Loucy (cell line): ENCODE results near the gene HSPA2.

Source experiments
- EZH2phosphoT487 ChIP-seq: fragments of 200-600 bp; IDR thresholded peaks from 2 replicates; pipeline ENCODE4 v1.6.1; 2018; ENCODE audit warnings: antibody characterized with exemption, mild to moderate bottlenecking, moderate library complexity, borderline replicate concordance
- TF ChIP-seq, protein P1 (sequence below): fragments of 200-600 bp; sonication (generic); conservative IDR thresholded peaks from 2 replicates; pipeline ENCODE4 v1.5.1; 2014; ENCODE audit warnings: mild to moderate bottlenecking, antibody characterized with exemption, low read length

DNA sequence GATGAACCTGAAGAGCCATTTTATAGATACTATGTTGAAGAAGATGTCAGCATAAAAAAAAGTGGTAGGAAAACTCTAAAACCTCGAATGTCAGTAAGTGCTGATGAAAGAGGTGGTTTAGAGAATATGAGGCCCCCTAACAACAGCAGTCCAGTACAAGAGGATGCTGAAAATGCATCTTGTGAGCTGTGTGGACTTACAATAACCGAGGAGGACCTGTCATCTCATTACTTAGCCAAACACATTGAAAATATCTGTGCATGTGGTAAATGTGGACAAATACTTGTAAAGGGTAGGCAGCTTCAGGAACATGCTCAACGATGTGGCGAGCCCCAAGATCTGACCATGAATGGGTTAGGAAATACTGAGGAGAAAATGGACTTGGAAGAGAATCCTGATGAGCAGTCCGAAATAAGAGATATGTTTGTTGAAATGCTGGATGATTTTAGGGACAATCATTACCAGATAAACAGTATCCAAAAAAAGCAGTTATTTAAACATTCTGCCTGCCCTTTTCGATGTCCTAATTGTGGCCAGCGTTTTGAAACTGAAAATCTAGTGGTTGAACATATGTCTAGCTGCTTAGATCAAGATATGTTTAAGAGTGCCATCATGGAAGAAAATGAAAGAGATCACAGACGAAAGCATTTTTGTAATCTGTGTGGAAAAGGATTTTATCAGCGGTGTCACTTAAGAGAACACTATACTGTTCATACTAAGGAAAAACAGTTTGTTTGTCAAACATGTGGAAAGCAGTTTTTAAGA lies 17.8 kb upstream of the HSPA2 start:
- TF ChIP-seq, protein P1, sequence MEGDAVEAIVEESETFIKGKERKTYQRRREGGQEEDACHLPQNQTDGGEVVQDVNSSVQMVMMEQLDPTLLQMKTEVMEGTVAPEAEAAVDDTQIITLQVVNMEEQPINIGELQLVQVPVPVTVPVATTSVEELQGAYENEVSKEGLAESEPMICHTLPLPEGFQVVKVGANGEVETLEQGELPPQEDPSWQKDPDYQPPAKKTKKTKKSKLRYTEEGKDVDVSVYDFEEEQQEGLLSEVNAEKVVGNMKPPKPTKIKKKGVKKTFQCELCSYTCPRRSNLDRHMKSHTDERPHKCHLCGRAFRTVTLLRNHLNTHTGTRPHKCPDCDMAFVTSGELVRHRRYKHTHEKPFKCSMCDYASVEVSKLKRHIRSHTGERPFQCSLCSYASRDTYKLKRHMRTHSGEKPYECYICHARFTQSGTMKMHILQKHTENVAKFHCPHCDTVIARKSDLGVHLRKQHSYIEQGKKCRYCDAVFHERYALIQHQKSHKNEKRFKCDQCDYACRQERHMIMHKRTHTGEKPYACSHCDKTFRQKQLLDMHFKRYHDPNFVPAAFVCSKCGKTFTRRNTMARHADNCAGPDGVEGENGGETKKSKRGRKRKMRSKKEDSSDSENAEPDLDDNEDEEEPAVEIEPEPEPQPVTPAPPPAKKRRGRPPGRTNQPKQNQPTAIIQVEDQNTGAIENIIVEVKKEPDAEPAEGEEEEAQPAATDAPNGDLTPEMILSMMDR = no peak
- no peak for TF ChIP-seq EZH2phosphoT487
